ENCODE measurements around the gene ABCC11. TPM values are rescaled to one million over a fixed set of nuclear protein-coding genes. Genes with fewer than 3 reads are reported as not detected.
A peak's percentile ranks its signal among the peaks of the same experiment; 100 is the strongest.

The ABCC11 gene
- total and polyA plus RNA-seq, 2 of the 13 experiments (the other 11 are each of a cell fraction or from before 2014, with no cell fraction given), result 1.0 to 1.4 TPM

- Histone ChIP-seq H3K27ac (ENCODE audit: extremely low read length, insufficient read depth, low read length) (no peak overlapping the region), H3K36me3 (replicated peaks in 1 of 2; ENCODE audit: control insufficient read depth in 1 of 2, insufficient read depth in 2 of 2, low read length in 2 of 2) (no peaks in the 10 kb centered on the region), H3K9ac (ENCODE audit: insufficient read depth, low read depth, low read length) (no peak overlapping the region), H3K4me2 (ENCODE audit: low read depth, low read length) (peak overlapping the region; percentile 57), H2AFZ (ENCODE audit: low read length) (no peak overlapping the region), H3K4me3 (replicated peaks in 1 of 3; ENCODE audit: insufficient read depth in 1 of 3, low read depth in 2 of 3, low read length in 3 of 3) (peak overlapping the region in 1 of 3 experiments; percentile 31; a peak in 1 of 6 replicates), H3K9me3 (ENCODE audit: low read length) (no peaks in the 10 kb centered on the region), H3K79me2 (ENCODE audit: insufficient read depth, low read length) (no peaks in the 10 kb centered on the region), H3K27me3 (ENCODE audit: control insufficient read depth in 1 of 2, insufficient read depth in 2 of 2, low read length in 2 of 2) (peaks cover 4 to 59% of the 10 kb centered on the region in 2 experiments; a peak in 4 of 5 replicates), H3K4me1 (ENCODE audit: insufficient read depth, low read length) (peaks cover 8% of the 10 kb centered on the region), H4K20me1 (ENCODE audit: insufficient read depth, low read length) (no peaks in the 10 kb centered on the region)
- WGBS (ENCODE audit: low lambda C conversion rate), result 14% methylated on average over 16 of the region's 16 CpGs
- in situ Hi-C loops (cut with HindIII; ENCODE audit: extremely low pct_ligation_motif_present, low pct_unique_long_range_greater_than_20kb), result no loop called here
- FAIRE-seq, result peak; percentile 76
- ATAC-seq, result peak; percentile 88
- ChIA-PET CTCF (ENCODE audit: low intra/inter-chr PET ratio, low total read pairs) (interaction anchor here (1.0 to 2.1 kb wide), 7 partner anchors 8 to 1209 kb away, joined by 3 to 13 read pairs (median 7); partner anchors contain the start of gene NETO2), POLR2A (no interaction called here)
- BruUV-seq (replicated peaks), result no TSS peak
- intact Hi-C loops (cut with micrococcal nuclease; ENCODE audit: unreplicated experiment), result loop anchor here (2.0 kb wide), 2 partner anchors 898 to 1014 kb away; partner anchors contain the start of gene NETO2
- peak; percentile 52 for DNase-seq (ENCODE audit: low spot score)
- TF ChIP-seq RNF2 (conservative IDR thresholded peaks at IDR 0.05; ENCODE audit: low read depth) (peak; percentile 71; the same call in 1 of the 2 replicates), ZNF546 (CRISPR knock-in tag; conservative IDR thresholded peaks at IDR 0.05) (no peak), POGZ (CRISPR knock-in tag; IDR thresholded peaks at IDR 0.05) (no peak), NCOA5 (CRISPR knock-in tag; IDR thresholded peaks at IDR 0.05) (no peak), KAT8 (CRISPR knock-in tag; IDR thresholded peaks at IDR 0.05) (peak; percentile 40; the same call in 1 of the 2 replicates), FOXM1 (CRISPR knock-in tag; IDR thresholded peaks at IDR 0.05) (no peak), THAP11 (CRISPR knock-in tag; IDR thresholded peaks at IDR 0.05) (0 out of 2 replicates have a peak, but pooled peaks have one; percentile 22), ZNF768 (CRISPR knock-in tag; IDR thresholded peaks at IDR 0.05) (peak; percentile 40; the same call in 1 of the 2 replicates), RFX5 (IDR thresholded peaks at IDR 0.05; ENCODE audit: low read depth, low read length) (no peak), ZFP91 (CRISPR knock-in tag; IDR thresholded peaks at IDR 0.05; ENCODE audit: borderline replicate concordance) (peak; percentile 49; the same call in 1 of the 2 replicates), ZNF333 (CRISPR knock-in tag; IDR thresholded peaks at IDR 0.05; ENCODE audit: borderline replicate concordance) (0 out of 2 replicates have a peak, but pooled peaks have one; percentile 39), IKZF5 (CRISPR knock-in tag; IDR thresholded peaks at IDR 0.05) (peak; percentile 29; the same call in 1 of the 2 replicates), STAG1 (CRISPR knock-in tag; IDR thresholded peaks at IDR 0.05) (peak; percentile 93), FOSL2 (CRISPR knock-in tag; IDR thresholded peaks at IDR 0.05) (peak; percentile 22; the same call in 1 of the 2 replicates)
- TF ChIP-seq, protein P1, sequence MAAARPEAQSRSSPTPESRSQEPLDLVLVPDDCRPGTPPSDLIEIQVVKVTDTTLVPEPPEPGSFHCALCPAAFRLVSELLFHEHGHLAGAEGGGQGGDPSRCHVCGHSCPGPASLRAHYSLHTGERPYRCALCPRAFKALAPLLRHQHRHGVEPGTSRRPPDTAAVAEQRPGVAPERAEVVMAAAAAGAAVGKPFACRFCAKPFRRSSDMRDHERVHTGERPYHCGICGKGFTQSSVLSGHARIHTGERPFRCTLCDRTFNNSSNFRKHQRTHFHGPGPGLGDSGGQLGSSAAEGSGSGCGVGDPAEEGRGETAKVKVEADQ (CRISPR knock-in tag; IDR thresholded peaks at IDR 0.05; ENCODE audit: borderline replicate concordance), result no peak
- TF ChIP-seq, protein P2, sequence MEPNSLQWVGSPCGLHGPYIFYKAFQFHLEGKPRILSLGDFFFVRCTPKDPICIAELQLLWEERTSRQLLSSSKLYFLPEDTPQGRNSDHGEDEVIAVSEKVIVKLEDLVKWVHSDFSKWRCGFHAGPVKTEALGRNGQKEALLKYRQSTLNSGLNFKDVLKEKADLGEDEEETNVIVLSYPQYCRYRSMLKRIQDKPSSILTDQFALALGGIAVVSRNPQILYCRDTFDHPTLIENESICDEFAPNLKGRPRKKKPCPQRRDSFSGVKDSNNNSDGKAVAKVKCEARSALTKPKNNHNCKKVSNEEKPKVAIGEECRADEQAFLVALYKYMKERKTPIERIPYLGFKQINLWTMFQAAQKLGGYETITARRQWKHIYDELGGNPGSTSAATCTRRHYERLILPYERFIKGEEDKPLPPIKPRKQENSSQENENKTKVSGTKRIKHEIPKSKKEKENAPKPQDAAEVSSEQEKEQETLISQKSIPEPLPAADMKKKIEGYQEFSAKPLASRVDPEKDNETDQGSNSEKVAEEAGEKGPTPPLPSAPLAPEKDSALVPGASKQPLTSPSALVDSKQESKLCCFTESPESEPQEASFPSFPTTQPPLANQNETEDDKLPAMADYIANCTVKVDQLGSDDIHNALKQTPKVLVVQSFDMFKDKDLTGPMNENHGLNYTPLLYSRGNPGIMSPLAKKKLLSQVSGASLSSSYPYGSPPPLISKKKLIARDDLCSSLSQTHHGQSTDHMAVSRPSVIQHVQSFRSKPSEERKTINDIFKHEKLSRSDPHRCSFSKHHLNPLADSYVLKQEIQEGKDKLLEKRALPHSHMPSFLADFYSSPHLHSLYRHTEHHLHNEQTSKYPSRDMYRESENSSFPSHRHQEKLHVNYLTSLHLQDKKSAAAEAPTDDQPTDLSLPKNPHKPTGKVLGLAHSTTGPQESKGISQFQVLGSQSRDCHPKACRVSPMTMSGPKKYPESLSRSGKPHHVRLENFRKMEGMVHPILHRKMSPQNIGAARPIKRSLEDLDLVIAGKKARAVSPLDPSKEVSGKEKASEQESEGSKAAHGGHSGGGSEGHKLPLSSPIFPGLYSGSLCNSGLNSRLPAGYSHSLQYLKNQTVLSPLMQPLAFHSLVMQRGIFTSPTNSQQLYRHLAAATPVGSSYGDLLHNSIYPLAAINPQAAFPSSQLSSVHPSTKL (CRISPR knock-in tag; IDR thresholded peaks at IDR 0.05), result 0 out of 2 replicates have a peak, but pooled peaks have one; percentile 29
Observed at GRCh38 chr16:48156790-48157209, 90.5 kb downstream of the ABCC11 start.

Data from HepG2 (cell line).